Mesendoderm (in vitro differentiated cells): ENCODE data around the gene SMYD3.

Experiments used
- DNase-seq: peaks from one replicate; pipeline ENCODE4 v3.0.0; 2013
- H2AK5ac ChIP-seq: 2 replicates; pipeline ENCODE4 v1.6.1; 2013; ENCODE audit warnings: low read length, inconsistent platforms
- H2BK120ac ChIP-seq: 2 replicates; pipeline ENCODE4 v1.6.1; 2013; ENCODE audit warnings: low read depth, mild to moderate bottlenecking, low read length, moderate library complexity, mixed read lengths
- H2BK15ac ChIP-seq: replicated peaks from 2 replicates; pipeline ENCODE4 v1.6.1; 2013; ENCODE audit warnings: low read depth, mild to moderate bottlenecking, moderate library complexity
- H2BK5ac ChIP-seq: 2 replicates; pipeline ENCODE4 v1.6.1; 2013; ENCODE audit warnings: low read length, inconsistent platforms
- H3K18ac ChIP-seq: 2 replicates; pipeline ENCODE4 v1.6.1; 2013; ENCODE audit warnings: mild to moderate bottlenecking, low read length, mixed read lengths
- H3K23ac ChIP-seq: one replicate; pipeline ENCODE4 v1.6.1; 2013; ENCODE audit warnings: low read length
- H3K27ac ChIP-seq: 2 replicates; pipeline ENCODE4 v1.5.1; 2013; ENCODE audit warnings: low read depth, mild to moderate bottlenecking, inconsistent platforms, low read length, moderate library complexity
- H3K27me3 ChIP-seq: 2 replicates; pipeline ENCODE4 v1.6.1; 2013; ENCODE audit warnings: low read length, control low read depth, mild to moderate bottlenecking, inconsistent platforms; ENCODE audit not compliant: insufficient read depth, poor library complexity
- H3K36me3 ChIP-seq: 2 replicates; pipeline ENCODE4 v1.6.1; 2013; ENCODE audit warnings: low read length, inconsistent platforms; ENCODE audit not compliant: control insufficient read depth, insufficient read depth
- H3K4ac ChIP-seq: one replicate; pipeline ENCODE4 v1.6.1; 2013; ENCODE audit warnings: low read depth, mild to moderate bottlenecking, low read length, moderate library complexity
- H3K4me1 ChIP-seq: 2 replicates; pipeline ENCODE4 v1.6.1; 2013; ENCODE audit warnings: low read depth, low read length, inconsistent platforms; ENCODE audit not compliant: control insufficient read depth
- H3K4me2 ChIP-seq: 2 replicates; pipeline ENCODE4 v1.6.1; 2013; ENCODE audit warnings: low read length
- H3K4me3 ChIP-seq: 2 replicates; pipeline ENCODE4 v1.5.1; 2013; ENCODE audit warnings: mild to moderate bottlenecking, low read length
- H3K56ac ChIP-seq: one replicate; pipeline ENCODE4 v1.6.1; 2013; ENCODE audit warnings: low read length
- H3K79me1 ChIP-seq: 2 replicates; pipeline ENCODE4 v1.6.1; 2013; ENCODE audit warnings: low read length, inconsistent platforms
- H3K79me2 ChIP-seq: 2 replicates; pipeline ENCODE4 v1.6.1; 2013; ENCODE audit warnings: mild to moderate bottlenecking, low read length; ENCODE audit not compliant: control insufficient read depth, insufficient read depth
- H3K9ac ChIP-seq: 2 replicates; pipeline ENCODE4 v1.6.1; 2013; ENCODE audit warnings: low read length, inconsistent platforms
- H4K5ac ChIP-seq: one replicate; pipeline ENCODE4 v1.6.1; 2013; ENCODE audit warnings: low read length
- H4K8ac ChIP-seq: one replicate; pipeline ENCODE4 v1.6.1; 2013; ENCODE audit warnings: low read depth, mild to moderate bottlenecking, control low read depth, low read length, moderate library complexity
- WGBS: extraction: QIAGEN DNeasy Blood & Tissue Kit; methylation state at CpG from one replicate; pipeline ENCODE4 v1.1.7; 2013; ENCODE audit warnings: low lambda C conversion rate, missing lambda C conversion rate; ENCODE audit not compliant: insufficient coverage; ENCODE audit errors: extremely low coverage; 5-methylcytosine and 5-hydroxymethylcytosine counted together

Gene SMYD3

GRCh38 chr1:245963649-245964048 lies 543.4 kb downstream of the SMYD3 start:
- Histone ChIP-seq H2BK15ac (no peak overlapping the region), H3K4me1 (no peaks in the 10 kb centered on the region), H3K4me2 (no peak overlapping the region), H3K27me3 (no peaks in the 10 kb centered on the region), H3K23ac (no peak overlapping the region), H2BK5ac (no peak overlapping the region), H4K8ac (no peak overlapping the region), H3K79me2 (no peaks in the 10 kb centered on the region), H2BK120ac (no peak overlapping the region), H3K56ac (no peak overlapping the region), H3K36me3 (no peaks in the 10 kb centered on the region), H3K4me3 (no peak overlapping the region), H3K4ac (no peak overlapping the region), H4K5ac (no peak overlapping the region), H2AK5ac (no peak overlapping the region), H3K18ac (no peak overlapping the region), H3K27ac (no peak overlapping the region), H3K9ac (no peak overlapping the region), H3K79me1 (no peaks in the 10 kb centered on the region)
- DNase-seq, result no peak
- no CpG with 5 or more reads among the region's 2 CpGs for WGBS

GRCh38 chr1:245962453-245962852 lies 544.6 kb downstream of the SMYD3 start:
- no peak overlapping the region for H3K27ac ChIP-seq
- H2BK120ac ChIP-seq, result no peak overlapping the region
- no peaks in the 10 kb centered on the region for H3K4me1 ChIP-seq
- no peak overlapping the region for H2BK15ac ChIP-seq
- no peaks in the 10 kb centered on the region for H3K27me3 ChIP-seq
- no peaks in the 10 kb centered on the region for H3K36me3 ChIP-seq
- WGBS, result no CpG with 5 or more reads among the region's 8 CpGs
- H3K18ac ChIP-seq, result no peak overlapping the region
- no peak overlapping the region for H3K23ac ChIP-seq
- H3K4me3 ChIP-seq, result no peak overlapping the region
- H2AK5ac ChIP-seq, result no peak overlapping the region
- no peak overlapping the region for H3K4ac ChIP-seq
- no peak for DNase-seq
- no peak overlapping the region for H4K5ac ChIP-seq
- no peak overlapping the region for H3K56ac ChIP-seq
- H2BK5ac ChIP-seq, result no peak overlapping the region
- no peak overlapping the region for H3K4me2 ChIP-seq
- H4K8ac ChIP-seq, result no peak overlapping the region
- no peaks in the 10 kb centered on the region for H3K79me1 ChIP-seq
- no peaks in the 10 kb centered on the region for H3K79me2 ChIP-seq
- H3K9ac ChIP-seq, result no peak overlapping the region

- no peaks in the 10 kb centered on the region for H3K4me1 ChIP-seq
- no peak overlapping the region for H2BK5ac ChIP-seq
- no peak overlapping the region for H3K4ac ChIP-seq
- H2BK15ac ChIP-seq, result no peak overlapping the region
- H3K79me2 ChIP-seq, result no peaks in the 10 kb centered on the region
- H4K8ac ChIP-seq, result no peak overlapping the region
- H3K79me1 ChIP-seq, result no peaks in the 10 kb centered on the region
- no peaks in the 10 kb centered on the region for H3K36me3 ChIP-seq
- no peak overlapping the region for H3K4me2 ChIP-seq
- H3K23ac ChIP-seq, result no peak overlapping the region
- H4K5ac ChIP-seq, result no peak overlapping the region
- H3K9ac ChIP-seq, result no peak overlapping the region
- H3K56ac ChIP-seq, result no peak overlapping the region
- no peak overlapping the region for H3K4me3 ChIP-seq
- DNase-seq, result no peak
- WGBS, result no CpG with 5 or more reads among the region's 3 CpGs
- no peaks in the 10 kb centered on the region for H3K27me3 ChIP-seq
- no peak overlapping the region for H2BK120ac ChIP-seq
- no peak overlapping the region for H3K27ac ChIP-seq
- H3K18ac ChIP-seq, result no peak overlapping the region
- H2AK5ac ChIP-seq, result no peak overlapping the region
These were observed 545.9 kb downstream of the SMYD3 start for GRCh38 chr1:245961137-245961540.

GRCh38 chr1:245960171-245960570 lies 546.9 kb downstream of the SMYD3 start:
- Histone ChIP-seq H4K5ac (no peak overlapping the region), H3K23ac (no peak overlapping the region), H3K4me3 (no peak overlapping the region), H4K8ac (no peak overlapping the region), H3K27ac (no peak overlapping the region), H3K4ac (no peak overlapping the region), H2BK5ac (no peak overlapping the region), H3K4me1 (no peaks in the 10 kb centered on the region), H2AK5ac (no peak overlapping the region), H2BK15ac (no peak overlapping the region), H3K4me2 (no peak overlapping the region), H2BK120ac (no peak overlapping the region), H3K18ac (no peak overlapping the region), H3K36me3 (no peaks in the 10 kb centered on the region), H3K56ac (no peak overlapping the region), H3K79me1 (no peaks in the 10 kb centered on the region), H3K27me3 (no peaks in the 10 kb centered on the region), H3K79me2 (no peaks in the 10 kb centered on the region), H3K9ac (no peak overlapping the region)
- no peak for DNase-seq
- WGBS, result no CpG with 5 or more reads among the region's 4 CpGs

- no peak overlapping the region for H3K27ac ChIP-seq
- H3K4ac ChIP-seq, result no peak overlapping the region
- H3K23ac ChIP-seq, result no peak overlapping the region
- no peaks in the 10 kb centered on the region for H3K79me2 ChIP-seq
- no peak overlapping the region for H2AK5ac ChIP-seq
- H3K4me3 ChIP-seq, result no peak overlapping the region
- H2BK5ac ChIP-seq, result no peak overlapping the region
- no peak overlapping the region for H3K56ac ChIP-seq
- DNase-seq, result no peak
- no peak overlapping the region for H3K4me2 ChIP-seq
- H4K8ac ChIP-seq, result no peak overlapping the region
- no peak overlapping the region for H3K18ac ChIP-seq
- no peak overlapping the region for H2BK15ac ChIP-seq
- H3K79me1 ChIP-seq, result no peaks in the 10 kb centered on the region
- H3K36me3 ChIP-seq, result no peaks in the 10 kb centered on the region
- no peak overlapping the region for H3K9ac ChIP-seq
- H4K5ac ChIP-seq, result no peak overlapping the region
- H2BK120ac ChIP-seq, result no peak overlapping the region
- WGBS, result no CpG with 5 or more reads among the region's 6 CpGs
- H3K4me1 ChIP-seq, result no peaks in the 10 kb centered on the region
- H3K27me3 ChIP-seq, result no peaks in the 10 kb centered on the region
These were observed 549.1 kb downstream of the SMYD3 start for GRCh38 chr1:245958016-245958415.

GRCh38 chr1:245957427-245957826 lies 549.7 kb downstream of the SMYD3 start:
- Histone ChIP-seq H3K4me2 (no peak overlapping the region), H3K4me1 (no peaks in the 10 kb centered on the region), H3K79me2 (no peaks in the 10 kb centered on the region), H3K18ac (no peak overlapping the region), H2AK5ac (no peak overlapping the region), H3K79me1 (no peaks in the 10 kb centered on the region), H3K56ac (no peak overlapping the region), H4K8ac (no peak overlapping the region), H3K27ac (no peak overlapping the region), H3K23ac (no peak overlapping the region), H3K27me3 (no peaks in the 10 kb centered on the region), H2BK15ac (no peak overlapping the region), H3K4ac (no peak overlapping the region), H3K36me3 (no peaks in the 10 kb centered on the region), H3K4me3 (no peak overlapping the region), H2BK120ac (no peak overlapping the region), H4K5ac (no peak overlapping the region), H2BK5ac (no peak overlapping the region), H3K9ac (no peak overlapping the region)
- 80% methylated on average over 2 of the region's 7 CpGs for WGBS
- no peak for DNase-seq
